ENCODE data around the gene SH2D1B. TPM values are rescaled to one million over a fixed set of nuclear protein-coding genes. Genes with fewer than 3 reads are reported as not detected.

Gene SH2D1B
- total and polyA plus RNA-seq, 2 experiments from 2014 or later = not detected

DNA sequence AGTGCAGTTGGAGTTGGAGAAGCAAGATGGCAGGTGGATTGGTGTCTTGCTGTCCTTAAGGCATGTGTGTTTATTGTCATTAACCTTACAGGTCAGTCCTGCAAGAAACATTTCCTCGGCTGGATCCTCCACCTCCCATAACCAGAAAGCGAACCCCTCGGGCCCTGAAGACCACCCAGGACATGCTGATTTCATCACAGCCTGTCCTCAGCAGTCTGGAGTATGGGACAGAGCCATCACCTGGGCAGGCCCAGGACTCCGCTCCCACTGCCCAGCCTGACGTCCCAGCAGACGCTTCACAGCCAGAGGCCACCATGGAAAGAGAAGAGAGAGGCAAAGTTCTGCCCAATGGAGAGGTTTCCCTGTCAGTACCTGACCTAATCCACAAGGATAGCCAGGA lies 28.8 kb downstream of the SH2D1B start (continued):
- TF ChIP-seq, protein P1, sequence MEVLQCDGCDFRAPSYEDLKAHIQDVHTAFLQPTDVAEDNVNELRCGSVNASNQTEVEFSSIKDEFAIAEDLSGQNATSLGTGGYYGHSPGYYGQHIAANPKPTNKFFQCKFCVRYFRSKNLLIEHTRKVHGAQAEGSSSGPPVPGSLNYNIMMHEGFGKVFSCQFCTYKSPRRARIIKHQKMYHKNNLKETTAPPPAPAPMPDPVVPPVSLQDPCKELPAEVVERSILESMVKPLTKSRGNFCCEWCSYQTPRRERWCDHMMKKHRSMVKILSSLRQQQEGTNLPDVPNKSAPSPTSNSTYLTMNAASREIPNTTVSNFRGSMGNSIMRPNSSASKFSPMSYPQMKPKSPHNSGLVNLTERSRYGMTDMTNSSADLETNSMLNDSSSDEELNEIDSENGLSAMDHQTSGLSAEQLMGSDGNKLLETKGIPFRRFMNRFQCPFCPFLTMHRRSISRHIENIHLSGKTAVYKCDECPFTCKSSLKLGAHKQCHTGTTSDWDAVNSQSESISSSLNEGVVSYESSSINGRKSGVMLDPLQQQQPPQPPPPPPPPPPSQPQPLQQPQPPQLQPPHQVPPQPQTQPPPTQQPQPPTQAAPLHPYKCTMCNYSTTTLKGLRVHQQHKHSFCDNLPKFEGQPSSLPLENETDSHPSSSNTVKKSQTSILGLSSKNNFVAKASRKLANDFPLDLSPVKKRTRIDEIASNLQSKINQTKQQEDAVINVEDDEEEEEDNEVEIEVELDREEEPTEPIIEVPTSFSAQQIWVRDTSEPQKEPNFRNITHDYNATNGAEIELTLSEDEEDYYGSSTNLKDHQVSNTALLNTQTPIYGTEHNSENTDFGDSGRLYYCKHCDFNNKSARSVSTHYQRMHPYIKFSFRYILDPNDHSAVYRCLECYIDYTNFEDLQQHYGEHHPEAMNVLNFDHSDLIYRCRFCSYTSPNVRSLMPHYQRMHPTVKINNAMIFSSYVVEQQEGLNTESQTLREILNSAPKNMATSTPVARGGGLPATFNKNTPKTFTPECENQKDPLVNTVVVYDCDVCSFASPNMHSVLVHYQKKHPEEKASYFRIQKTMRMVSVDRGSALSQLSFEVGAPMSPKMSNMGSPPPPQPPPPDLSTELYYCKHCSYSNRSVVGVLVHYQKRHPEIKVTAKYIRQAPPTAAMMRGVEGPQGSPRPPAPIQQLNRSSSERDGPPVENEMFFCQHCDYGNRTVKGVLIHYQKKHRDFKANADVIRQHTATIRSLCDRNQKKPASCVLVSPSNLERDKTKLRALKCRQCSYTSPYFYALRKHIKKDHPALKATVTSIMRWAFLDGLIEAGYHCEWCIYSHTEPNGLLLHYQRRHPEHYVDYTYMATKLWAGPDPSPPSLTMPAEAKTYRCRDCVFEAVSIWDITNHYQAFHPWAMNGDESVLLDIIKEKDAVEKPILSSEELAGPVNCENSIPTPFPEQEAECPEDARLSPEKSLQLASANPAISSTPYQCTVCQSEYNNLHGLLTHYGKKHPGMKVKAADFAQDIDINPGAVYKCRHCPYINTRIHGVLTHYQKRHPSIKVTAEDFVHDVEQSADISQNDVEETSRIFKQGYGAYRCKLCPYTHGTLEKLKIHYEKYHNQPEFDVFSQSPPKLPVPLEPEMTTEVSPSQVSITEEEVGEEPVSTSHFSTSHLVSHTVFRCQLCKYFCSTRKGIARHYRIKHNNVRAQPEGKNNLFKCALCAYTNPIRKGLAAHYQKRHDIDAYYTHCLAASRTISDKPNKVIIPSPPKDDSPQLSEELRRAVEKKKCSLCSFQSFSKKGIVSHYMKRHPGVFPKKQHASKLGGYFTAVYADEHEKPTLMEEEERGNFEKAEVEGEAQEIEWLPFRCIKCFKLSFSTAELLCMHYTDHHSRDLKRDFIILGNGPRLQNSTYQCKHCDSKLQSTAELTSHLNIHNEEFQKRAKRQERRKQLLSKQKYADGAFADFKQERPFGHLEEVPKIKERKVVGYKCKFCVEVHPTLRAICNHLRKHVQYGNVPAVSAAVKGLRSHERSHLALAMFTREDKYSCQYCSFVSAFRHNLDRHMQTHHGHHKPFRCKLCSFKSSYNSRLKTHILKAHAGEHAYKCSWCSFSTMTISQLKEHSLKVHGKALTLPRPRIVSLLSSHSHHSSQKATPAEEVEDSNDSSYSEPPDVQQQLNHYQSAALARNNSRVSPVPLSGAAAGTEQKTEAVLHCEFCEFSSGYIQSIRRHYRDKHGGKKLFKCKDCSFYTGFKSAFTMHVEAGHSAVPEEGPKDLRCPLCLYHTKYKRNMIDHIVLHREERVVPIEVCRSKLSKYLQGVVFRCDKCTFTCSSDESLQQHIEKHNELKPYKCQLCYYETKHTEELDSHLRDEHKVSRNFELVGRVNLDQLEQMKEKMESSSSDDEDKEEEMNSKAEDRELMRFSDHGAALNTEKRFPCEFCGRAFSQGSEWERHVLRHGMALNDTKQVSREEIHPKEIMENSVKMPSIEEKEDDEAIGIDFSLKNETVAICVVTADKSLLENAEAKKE (CRISPR knock-in tag; IDR thresholded peaks at IDR 0.05) = no peak

DNA sequence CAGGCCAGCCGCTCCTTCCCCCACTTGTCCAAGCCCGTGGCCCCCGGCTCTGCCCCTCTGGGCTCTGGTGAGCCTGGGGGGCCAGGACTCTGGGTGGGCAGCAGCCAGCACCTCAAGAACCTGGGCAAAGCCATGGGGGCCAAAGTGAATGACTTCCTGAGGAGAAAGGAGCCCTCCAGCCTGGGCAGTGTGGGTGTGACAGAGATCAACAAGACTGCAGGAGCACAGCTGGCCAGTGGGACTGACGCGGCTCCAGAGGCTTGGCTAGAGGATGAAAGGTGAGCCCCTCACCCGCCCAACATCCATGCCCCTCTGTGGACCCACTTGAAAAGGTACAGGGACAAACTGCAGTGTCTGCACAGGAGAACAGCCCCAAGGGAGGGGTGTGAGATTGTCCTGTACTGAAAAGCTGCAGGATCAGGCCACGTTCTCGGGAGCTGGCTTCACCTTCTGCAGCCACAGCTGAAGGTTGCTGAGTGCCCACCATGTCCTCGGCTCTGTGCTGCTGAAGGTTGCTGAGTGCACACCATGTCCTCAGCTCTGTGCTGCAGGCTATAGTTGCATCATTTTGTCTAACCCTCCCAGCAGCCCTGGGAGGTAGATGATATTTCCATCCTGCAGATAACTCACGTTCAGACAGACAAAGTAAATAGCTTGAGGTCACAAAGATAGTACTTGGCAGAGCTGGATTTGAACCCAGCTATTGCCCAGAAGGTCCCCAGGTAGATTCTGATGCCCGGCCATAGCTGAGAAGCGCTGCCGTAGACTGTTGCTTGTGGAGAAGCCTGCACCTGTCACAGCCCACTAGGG lies 29.8 kb downstream of the SH2D1B start:
- no peak for ATAC-seq
- H3K27me3 Mint-ChIP-seq (ENCODE audit: insufficient read depth, low read depth, poor library complexity) = peaks cover 25% of the 10 kb centered on the region
- no peak overlapping the region for H2AFZ ChIP-seq
- TF ChIP-seq, protein P2, sequence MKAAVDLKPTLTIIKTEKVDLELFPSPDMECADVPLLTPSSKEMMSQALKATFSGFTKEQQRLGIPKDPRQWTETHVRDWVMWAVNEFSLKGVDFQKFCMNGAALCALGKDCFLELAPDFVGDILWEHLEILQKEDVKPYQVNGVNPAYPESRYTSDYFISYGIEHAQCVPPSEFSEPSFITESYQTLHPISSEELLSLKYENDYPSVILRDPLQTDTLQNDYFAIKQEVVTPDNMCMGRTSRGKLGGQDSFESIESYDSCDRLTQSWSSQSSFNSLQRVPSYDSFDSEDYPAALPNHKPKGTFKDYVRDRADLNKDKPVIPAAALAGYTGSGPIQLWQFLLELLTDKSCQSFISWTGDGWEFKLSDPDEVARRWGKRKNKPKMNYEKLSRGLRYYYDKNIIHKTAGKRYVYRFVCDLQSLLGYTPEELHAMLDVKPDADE (IDR thresholded peaks at IDR 0.05) = no peak
- no peak for TF ChIP-seq STAT1 (IDR thresholded peaks at IDR 0.05; ENCODE audit: unreplicated experiment)
- no peak for TF ChIP-seq EZH2phosphoT487 (IDR thresholded peaks at IDR 0.05; ENCODE audit: unreplicated experiment)
- TF ChIP-seq, protein P1 (CRISPR knock-in tag; IDR thresholded peaks at IDR 0.05) = no peak
- no peak for TF ChIP-seq CREB1 (CRISPR knock-in tag; IDR thresholded peaks at IDR 0.05; ENCODE audit: low read depth)
- TF ChIP-seq JUNB (IDR thresholded peaks at IDR 0.05; ENCODE audit: unreplicated experiment) = no peak

More for the DNA sequence above, 29.8 kb downstream of the SH2D1B start:
- no peaks in the 10 kb centered on the region for H3K4me1 ChIP-seq (ENCODE audit: insufficient read depth)
- Mint-ChIP-seq H3K4me1 (peaks cover 6% of the 10 kb centered on the region), H3K9me3 (no peaks in the 10 kb centered on the region), H3K36me3 (ENCODE audit: low read depth) (peaks cover 26% of the 10 kb centered on the region), H3K4me3 (no peak overlapping the region), H3K27ac (no peak overlapping the region; the same call in 1 of the 2 replicates)
- H3K36me3 ChIP-seq (ENCODE audit: insufficient read depth) = no peaks in the 10 kb centered on the region
- no peaks in the 10 kb centered on the region for H3K79me2 ChIP-seq (replicated peaks; ENCODE audit: insufficient read depth)
- H3F3A ChIP-seq (replicated peaks; ENCODE audit: low read depth) = no peaks in the 10 kb centered on the region
- H3K4me3 ChIP-seq = no peak overlapping the region
- H3K27me3 ChIP-seq (ENCODE audit: insufficient read depth) = no peaks in the 10 kb centered on the region
- no peaks in the 10 kb centered on the region for H4K20me1 ChIP-seq (replicated peaks; ENCODE audit: insufficient read depth)
- no peak overlapping the region for H3K27ac ChIP-seq (ENCODE audit: low read depth)
- H3K4me2 ChIP-seq = no peak overlapping the region
- no peaks in the 10 kb centered on the region for H3K9me2 ChIP-seq (ENCODE audit: insufficient read depth)
- no peak for DNase-seq (ENCODE audit: low spot score)
